Measurements from ENCODE around the gene NTPCR. TPM values are rescaled to one million over a fixed set of nuclear protein-coding genes. Genes with fewer than 3 reads are reported as not detected.

Gene NTPCR
- total RNA-seq, 1 experiment from 2014 or later, result 34.2 TPM

GRCh38 chr1:232911027-232911599 lies 39.3 kb upstream of the NTPCR start:
- POLR2A ChIA-PET, result no interaction called here
- Histone ChIP-seq H3K4me1 (ENCODE audit: control insufficient read depth in 1 of 2, insufficient read depth in 2 of 2, low read length in 2 of 2) (no peaks in the 10 kb centered on the region), H3K27ac (ENCODE audit: low read depth, low read length) (no peak overlapping the region), H3K36me3 (ENCODE audit: control insufficient read depth in 1 of 2, insufficient read depth in 2 of 2, low read length in 2 of 2) (no peaks in the 10 kb centered on the region), H3K79me2 (ENCODE audit: insufficient read depth, low read length) (no peaks in the 10 kb centered on the region), H2AFZ (ENCODE audit: low read depth, low read length, poor library complexity, severe bottlenecking) (no peak overlapping the region), H3K27me3 (ENCODE audit: insufficient read depth, low read length) (0 out of 2 replicates have a peak, but pooled peaks cover 3% of the 10 kb centered on the region), H3K9ac (ENCODE audit: low read length) (no peak overlapping the region), H4K20me1 (ENCODE audit: insufficient read depth) (no peaks in the 10 kb centered on the region; the same call in 1 of the 2 replicates), H3K9me2 (ENCODE audit: insufficient read depth) (no peaks in the 10 kb centered on the region), H3K9me3 (ENCODE audit: control insufficient read depth in 1 of 2, insufficient read depth in 1 of 2, low read depth in 1 of 2, low read length in 2 of 2) (no peaks in the 10 kb centered on the region), H3K4me3 (replicated peaks in 1 of 2; ENCODE audit: low read depth in 1 of 2, low read length in 2 of 2) (no peak overlapping the region), H3K4me2 (ENCODE audit: low read length) (no peak overlapping the region)
- ATAC-seq (no peak), DNase-seq (ENCODE audit: low read depth, low spot score) (no peak)
- RAD21 ChIA-PET (ENCODE audit: low non-redundant PET in 1 of 2, low total read pairs in 2 of 2, uncharacterized antibody in 2 of 2, unreplicated experiment in 2 of 2), result no interaction called here
- CTCF ChIA-PET, result no interaction called here
- no peak for TF ChIP-seq POLR2A (IDR thresholded peaks at IDR 0.05; ENCODE audit: borderline replicate concordance, extremely low read depth, insufficient read depth, insufficient read length)
- no peak for TF ChIP-seq SRF (IDR thresholded peaks at IDR 0.05; ENCODE audit: low read depth)
- TF ChIP-seq EGR1 (IDR thresholded peaks at IDR 0.05; ENCODE audit: low read depth), result no peak
- no TSS peak for BruUV-seq (replicated peaks)
- intact Hi-C loops (cut with micrococcal nuclease), result no loop called here

DNA sequence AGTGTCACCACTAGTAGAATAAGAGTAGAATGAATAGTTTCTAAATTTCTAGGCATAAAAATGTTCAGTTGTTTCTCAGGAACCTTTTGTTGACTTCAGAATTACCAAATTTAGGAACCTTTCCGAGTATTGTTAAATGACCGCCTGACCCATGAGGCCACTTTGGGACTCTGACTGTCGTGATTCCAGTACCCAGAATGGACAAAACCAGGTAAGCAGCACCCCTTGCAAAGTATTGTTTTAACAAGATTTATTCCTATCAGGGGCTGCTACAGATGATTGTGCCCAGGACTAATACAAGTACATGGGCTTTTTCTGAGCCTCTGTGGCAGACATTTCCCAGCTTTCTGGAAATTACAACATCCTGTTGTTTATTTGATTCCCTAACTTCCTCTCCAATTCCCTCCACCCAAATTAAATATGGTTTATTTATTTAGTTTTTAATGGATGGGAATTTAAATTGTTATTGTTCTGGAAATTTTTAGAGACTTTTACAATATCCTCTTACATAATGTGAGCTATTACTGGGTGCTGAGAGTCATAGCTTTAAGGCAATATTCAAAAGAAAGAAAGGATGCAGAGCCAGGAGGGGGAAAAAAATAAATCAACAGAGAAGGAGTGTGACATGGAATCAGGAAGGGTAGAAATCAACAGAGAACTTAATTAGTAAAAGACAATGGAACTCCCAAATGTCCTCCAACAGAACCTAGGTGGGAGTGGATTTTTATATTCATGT lies 37.4 kb upstream of the NTPCR start:
- no peaks in the 10 kb centered on the region for H3K9me3 ChIP-seq (ENCODE audit: control insufficient read depth in 1 of 2, insufficient read depth in 1 of 2, low read depth in 1 of 2, low read length in 2 of 2)
- intact Hi-C loops (cut with micrococcal nuclease), result no loop called here
- DNase-seq (ENCODE audit: low read depth, low spot score) (no peak), ATAC-seq (no peak)
- ChIA-PET RAD21 (ENCODE audit: low non-redundant PET in 1 of 2, low total read pairs in 2 of 2, uncharacterized antibody in 2 of 2, unreplicated experiment in 2 of 2) (no interaction called here), CTCF (interaction anchor here (1.0 kb wide), 1 partner anchor 33 kb away, joined by 4 read pairs; no protein-coding TSS in a partner anchor), POLR2A (no interaction called here)
- no peaks in the 10 kb centered on the region for H3K36me3 ChIP-seq (ENCODE audit: control insufficient read depth in 1 of 2, insufficient read depth in 2 of 2, low read length in 2 of 2)
- no peak overlapping the region for H3K27ac ChIP-seq (ENCODE audit: low read depth, low read length)
- no TSS peak for BruUV-seq (replicated peaks)
- H3K9ac ChIP-seq (ENCODE audit: low read length), result no peak overlapping the region
- H4K20me1 ChIP-seq (ENCODE audit: insufficient read depth), result no peaks in the 10 kb centered on the region; the same call in 1 of the 2 replicates
- H3K27me3 ChIP-seq (ENCODE audit: insufficient read depth, low read length), result 0 out of 2 replicates have a peak, but pooled peaks cover 3% of the 10 kb centered on the region
- no peak overlapping the region for H3K4me3 ChIP-seq (replicated peaks in 1 of 2; ENCODE audit: low read depth in 1 of 2, low read length in 2 of 2)
- no peaks in the 10 kb centered on the region for H3K9me2 ChIP-seq (ENCODE audit: insufficient read depth)
- no peak overlapping the region for H2AFZ ChIP-seq (ENCODE audit: low read depth, low read length, poor library complexity, severe bottlenecking)
- no peaks in the 10 kb centered on the region for H3K4me1 ChIP-seq (ENCODE audit: control insufficient read depth in 1 of 2, insufficient read depth in 2 of 2, low read length in 2 of 2)
- no peak overlapping the region for H3K4me2 ChIP-seq (ENCODE audit: low read length)
- H3K79me2 ChIP-seq (ENCODE audit: insufficient read depth, low read length), result no peaks in the 10 kb centered on the region
- TF ChIP-seq TCF7L2 (IDR thresholded peaks at IDR 0.05; ENCODE audit: borderline replicate concordance, extremely low read depth, insufficient read depth, insufficient read length) (no peak), CEBPB (IDR thresholded peaks at IDR 0.05; ENCODE audit: low read depth) (no peak), JUND (IDR thresholded peaks at IDR 0.05) (no peak), POLR2AphosphoS5 (IDR thresholded peaks at IDR 0.05; ENCODE audit: low read depth, low read length) (no peak), ZNF274 (IDR thresholded peaks at IDR 0.05; ENCODE audit: low read depth, low read length) (no peak), REST (IDR thresholded peaks at IDR 0.05; ENCODE audit: low read depth) (no peak), FOSL1 (IDR thresholded peaks at IDR 0.05; ENCODE audit: low read depth) (no peak), ELF1 (IDR thresholded peaks at IDR 0.05; ENCODE audit: borderline replicate concordance, low read depth) (no peak), RAD21 (IDR thresholded peaks at IDR 0.05; ENCODE audit: low read depth) (no peak), ZFX (IDR thresholded peaks at IDR 0.05) (no peak), MAX (IDR thresholded peaks at IDR 0.05) (no peak)
- TF ChIP-seq, protein P1, sequence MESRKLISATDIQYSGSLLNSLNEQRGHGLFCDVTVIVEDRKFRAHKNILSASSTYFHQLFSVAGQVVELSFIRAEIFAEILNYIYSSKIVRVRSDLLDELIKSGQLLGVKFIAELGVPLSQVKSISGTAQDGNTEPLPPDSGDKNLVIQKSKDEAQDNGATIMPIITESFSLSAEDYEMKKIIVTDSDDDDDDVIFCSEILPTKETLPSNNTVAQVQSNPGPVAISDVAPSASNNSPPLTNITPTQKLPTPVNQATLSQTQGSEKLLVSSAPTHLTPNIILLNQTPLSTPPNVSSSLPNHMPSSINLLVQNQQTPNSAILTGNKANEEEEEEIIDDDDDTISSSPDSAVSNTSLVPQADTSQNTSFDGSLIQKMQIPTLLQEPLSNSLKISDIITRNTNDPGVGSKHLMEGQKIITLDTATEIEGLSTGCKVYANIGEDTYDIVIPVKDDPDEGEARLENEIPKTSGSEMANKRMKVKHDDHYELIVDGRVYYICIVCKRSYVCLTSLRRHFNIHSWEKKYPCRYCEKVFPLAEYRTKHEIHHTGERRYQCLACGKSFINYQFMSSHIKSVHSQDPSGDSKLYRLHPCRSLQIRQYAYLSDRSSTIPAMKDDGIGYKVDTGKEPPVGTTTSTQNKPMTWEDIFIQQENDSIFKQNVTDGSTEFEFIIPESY (IDR thresholded peaks at IDR 0.05; ENCODE audit: extremely low read depth, insufficient replicate concordance, low read length), result no peak

Data from HCT116 (cell line).